Activated B cell treated with CpG ODN at 0.5 μM for 24 hours (primary cell): Measurements from ENCODE around the gene STEAP3. TPM values are rescaled to one million over a fixed set of nuclear protein-coding genes. Genes with fewer than 3 reads are reported as not detected.

ENCODE experiments used
- ATAC-seq: fragments of 200-7000 bp; cut with Tn5 transposase; one replicate; pipeline ENCODE4 v1.10.0; 2021; ENCODE audit warnings: low read depth, mild to moderate bottlenecking, moderate library complexity
- CTCF ChIA-PET: fragments of 350-600 bp; sonication (Branson Sonifier 250); formaldehyde crosslinking; loops from one replicate; lab custom pipeline; 2021; ENCODE audit warnings: antibody characterized with exemption; lab: Charles Lee
- POLR2A ChIA-PET: fragments of 350-600 bp; sonication (Branson Sonifier 250); formaldehyde crosslinking; loops from one replicate; lab custom pipeline; 2021; ENCODE audit warnings: antibody characterized with exemption; lab: Charles Lee
- DNase-seq: peaks from one replicate; pipeline ENCODE4 v3.0.0; 2022
- H3K27ac Mint-ChIP-seq: one replicate; pipeline ENCODE4 v1.8.0; 2020; ENCODE audit warnings: mixed read lengths
- H3K27me3 Mint-ChIP-seq: one replicate; pipeline ENCODE4 v1.8.0; 2021; ENCODE audit warnings: mixed read lengths
- H3K36me3 Mint-ChIP-seq: one replicate; pipeline ENCODE4 v1.8.0; 2021; ENCODE audit warnings: low read depth, mixed read lengths
- H3K4me1 Mint-ChIP-seq: one replicate; pipeline ENCODE4 v1.8.0; 2021; ENCODE audit warnings: mixed read lengths
- H3K4me3 Mint-ChIP-seq: one replicate; pipeline ENCODE4 v1.8.0; 2020; ENCODE audit warnings: mild to moderate bottlenecking, mixed read lengths
- H3K9me3 Mint-ChIP-seq: one replicate; pipeline ENCODE4 v1.8.0; 2020; ENCODE audit warnings: mixed read lengths
- intact Hi-C: fragments of 100-400 bp; cut with micrococcal nuclease; formaldehyde crosslinking; loops from one replicate; pipeline ENCODE4 v1.15.1; 2024
- total RNA-seq: library from RNA; stranded (reverse); gene quantifications from 2 replicates; pipeline ENCODE4 v1.2.3, GENCODE V29; 2022
- TF ChIP-seq, protein P1 (sequence below): fragments of 200-600 bp; IDR thresholded peaks from one replicate; pipeline ENCODE4 v1.8.0; 2022; ENCODE audit warnings: antibody characterized with exemption, mild to moderate bottlenecking

STEAP3 gene
- total RNA-seq, 1 donor from 2014 or later, result 1.1 TPM

DNA sequence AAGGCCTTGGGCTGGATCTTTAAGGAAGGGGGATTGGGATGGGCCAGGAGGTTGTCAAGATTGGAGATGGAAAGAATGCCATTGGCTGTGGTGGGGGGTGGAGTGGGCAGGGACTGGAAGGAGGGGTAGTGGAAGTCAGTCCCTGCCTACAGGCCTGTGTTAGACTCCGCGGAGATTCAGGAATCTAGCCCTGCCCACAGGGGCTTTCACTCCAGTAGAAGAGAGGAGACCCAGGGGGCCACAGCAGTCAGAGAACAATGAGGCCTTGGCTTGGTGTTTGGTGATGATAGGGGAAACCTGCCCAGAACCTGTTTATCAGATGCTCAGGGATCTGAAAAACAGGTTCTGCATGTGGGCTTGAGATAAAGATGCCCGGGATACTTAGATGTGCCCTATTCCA is 6.1 kb downstream of the STEAP3 start:
- Mint-ChIP-seq H3K27me3 (peaks cover 3% of the 10 kb centered on the region), H3K4me1 (peaks cover 14% of the 10 kb centered on the region), H3K36me3 (no peaks in the 10 kb centered on the region), H3K9me3 (no peaks in the 10 kb centered on the region), H3K27ac (no peak overlapping the region), H3K4me3 (no peak overlapping the region)
- ATAC-seq, result no peak
- TF ChIP-seq, protein P1, sequence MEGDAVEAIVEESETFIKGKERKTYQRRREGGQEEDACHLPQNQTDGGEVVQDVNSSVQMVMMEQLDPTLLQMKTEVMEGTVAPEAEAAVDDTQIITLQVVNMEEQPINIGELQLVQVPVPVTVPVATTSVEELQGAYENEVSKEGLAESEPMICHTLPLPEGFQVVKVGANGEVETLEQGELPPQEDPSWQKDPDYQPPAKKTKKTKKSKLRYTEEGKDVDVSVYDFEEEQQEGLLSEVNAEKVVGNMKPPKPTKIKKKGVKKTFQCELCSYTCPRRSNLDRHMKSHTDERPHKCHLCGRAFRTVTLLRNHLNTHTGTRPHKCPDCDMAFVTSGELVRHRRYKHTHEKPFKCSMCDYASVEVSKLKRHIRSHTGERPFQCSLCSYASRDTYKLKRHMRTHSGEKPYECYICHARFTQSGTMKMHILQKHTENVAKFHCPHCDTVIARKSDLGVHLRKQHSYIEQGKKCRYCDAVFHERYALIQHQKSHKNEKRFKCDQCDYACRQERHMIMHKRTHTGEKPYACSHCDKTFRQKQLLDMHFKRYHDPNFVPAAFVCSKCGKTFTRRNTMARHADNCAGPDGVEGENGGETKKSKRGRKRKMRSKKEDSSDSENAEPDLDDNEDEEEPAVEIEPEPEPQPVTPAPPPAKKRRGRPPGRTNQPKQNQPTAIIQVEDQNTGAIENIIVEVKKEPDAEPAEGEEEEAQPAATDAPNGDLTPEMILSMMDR, result no peak
- intact Hi-C loops, result loop anchor here (10.0 kb wide), 1 partner anchor 245 kb away; no protein-coding TSS in a partner anchor
- CTCF ChIA-PET, result no interaction called here
- POLR2A ChIA-PET, result no interaction called here
- DNase-seq, result no peak

DNA sequence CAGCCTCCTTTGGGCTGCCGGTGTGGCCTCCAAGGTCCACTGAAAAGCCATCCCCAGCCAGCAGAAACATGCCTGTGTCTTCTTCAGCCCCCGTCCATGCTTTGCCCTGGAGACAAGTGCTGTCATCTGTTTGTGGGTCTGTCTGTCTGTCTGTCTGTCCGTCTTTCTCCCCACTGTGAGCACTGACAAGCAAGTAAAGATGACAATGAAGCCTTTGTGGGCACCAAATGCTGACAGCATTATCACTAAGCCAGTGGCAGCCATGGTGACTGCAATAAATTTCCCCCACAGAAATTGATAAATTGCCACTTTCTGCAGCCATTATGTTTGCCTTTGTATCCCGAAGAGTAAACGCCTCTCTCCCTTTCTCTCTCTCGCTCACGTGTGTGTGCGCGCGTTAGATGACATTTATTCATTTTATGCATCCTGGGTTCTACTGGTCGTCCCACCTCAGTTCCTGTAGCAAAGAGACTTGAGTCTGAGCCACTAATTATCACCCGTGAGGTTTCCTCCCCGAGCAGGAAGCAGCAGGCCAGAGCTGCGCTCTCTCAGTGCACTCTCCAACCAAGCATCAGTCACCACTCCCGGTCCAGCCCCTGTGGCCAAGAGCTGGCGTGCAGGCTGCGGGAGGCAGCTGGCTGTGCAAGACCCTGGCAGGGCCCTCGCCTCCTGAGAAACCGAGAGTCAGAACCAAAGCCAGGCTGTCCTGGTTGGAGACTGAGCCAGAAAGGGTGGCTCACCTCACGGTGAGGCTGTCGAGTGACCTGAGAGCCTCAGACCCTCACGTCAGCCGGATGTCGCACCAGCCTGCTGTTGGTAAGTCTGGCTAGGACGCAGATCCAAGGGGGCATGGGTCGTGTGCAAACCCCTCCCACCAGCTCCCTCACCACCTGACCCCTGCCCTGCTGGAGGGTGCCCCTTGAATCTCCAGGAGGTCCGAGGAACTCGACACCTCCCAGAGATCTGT is 6.9 kb downstream of the STEAP3 start:
- CTCF ChIA-PET, result no interaction called here
- Mint-ChIP-seq H3K4me1 (peaks cover 14% of the 10 kb centered on the region), H3K36me3 (no peaks in the 10 kb centered on the region), H3K9me3 (no peaks in the 10 kb centered on the region), H3K4me3 (no peak overlapping the region), H3K27me3 (no peaks in the 10 kb centered on the region), H3K27ac (no peak overlapping the region)
- POLR2A ChIA-PET, result no interaction called here
- DNase-seq, result no peak
- intact Hi-C loops, result no loop called here
- no peak for ATAC-seq
- TF ChIP-seq, protein P1, result no peak

DNA sequence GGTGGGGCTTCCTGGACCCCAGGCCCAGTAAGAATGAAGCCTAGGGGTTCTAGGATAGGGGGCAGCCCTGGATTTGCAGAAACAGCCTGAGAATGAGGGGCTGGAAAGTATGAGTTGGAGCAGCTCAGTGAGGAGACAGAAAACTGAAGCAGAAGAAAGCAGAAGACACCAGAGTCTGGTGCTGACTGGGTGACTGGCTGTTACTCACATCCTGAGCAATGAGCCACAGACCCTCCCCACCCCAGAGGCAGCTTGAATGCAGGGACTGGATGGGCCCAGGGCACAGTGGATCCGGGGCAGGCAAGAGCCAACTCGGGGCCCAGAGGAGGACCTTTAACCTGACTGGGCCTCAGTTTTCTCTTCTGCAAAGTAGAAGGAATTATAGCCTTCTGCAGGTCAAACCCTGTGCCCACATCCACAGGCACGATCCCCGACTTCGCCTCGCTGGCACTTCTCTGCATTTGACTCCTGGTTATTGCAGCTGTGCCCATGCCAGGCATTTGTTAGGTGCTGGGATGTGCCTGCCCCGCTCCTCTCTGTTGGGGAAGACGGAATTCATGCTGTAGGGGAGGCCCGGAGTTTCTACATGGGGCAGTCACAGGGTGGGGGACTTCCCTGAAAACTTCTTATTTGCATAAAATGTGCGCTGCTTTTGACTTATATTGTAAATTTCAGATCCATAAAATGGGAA is 8.5 kb downstream of the STEAP3 start:
- Mint-ChIP-seq H3K4me3 (peak overlapping the region; percentile 44), H3K9me3 (no peaks in the 10 kb centered on the region), H3K27me3 (no peaks in the 10 kb centered on the region), H3K4me1 (peaks cover 16% of the 10 kb centered on the region), H3K36me3 (no peaks in the 10 kb centered on the region), H3K27ac (peak overlapping the region; percentile 15)
- TF ChIP-seq, protein P1, result no peak
- CTCF ChIA-PET, result no interaction called here
- POLR2A ChIA-PET, result no interaction called here
- peak; percentile 72 for ATAC-seq
- DNase-seq, result no peak
- intact Hi-C loops, result no loop called here

DNA sequence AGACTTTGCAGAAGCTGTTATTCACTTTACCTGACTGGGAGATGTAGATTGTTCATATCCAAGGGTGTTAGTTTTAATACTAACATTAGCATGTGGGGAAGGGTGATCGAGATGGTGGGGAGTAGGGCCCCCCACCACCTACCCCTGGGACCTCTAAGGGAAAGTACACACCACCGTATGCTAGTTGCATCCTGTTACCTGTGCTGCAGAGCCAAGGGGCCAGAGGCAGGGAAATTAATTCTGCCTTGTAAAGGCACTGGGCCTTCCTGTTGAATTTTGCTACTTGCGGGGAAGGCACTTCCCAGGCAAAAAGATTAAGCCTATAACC is 9.0 kb downstream of the STEAP3 start:
- H3K27ac Mint-ChIP-seq, result peak overlapping the region; percentile 15
- peak; percentile 68 for ATAC-seq
- H3K27me3 Mint-ChIP-seq, result no peaks in the 10 kb centered on the region

More for the DNA sequence above, 9.0 kb downstream of the STEAP3 start:
- intact Hi-C loops, result no loop called here
- TF ChIP-seq, protein P1, result no peak
- no peak for DNase-seq
- Mint-ChIP-seq H3K4me3 (peak overlapping the region; percentile 44), H3K36me3 (no peaks in the 10 kb centered on the region), H3K9me3 (no peaks in the 10 kb centered on the region), H3K4me1 (peaks cover 19% of the 10 kb centered on the region)
- ChIA-PET POLR2A (no interaction called here), CTCF (no interaction called here)
